Panc1 (cell line): ENCODE measurements around the gene FRY. TPM values are rescaled to one million over a fixed set of nuclear protein-coding genes. Genes with fewer than 3 reads are reported as not detected.

ENCODE experiments used
- ATAC-seq: fragments of 200-7000 bp; cut with Tn5 transposase; 2 replicates; pipeline ENCODE4 v1.9.1; 2020; ENCODE audit warnings: mild to moderate bottlenecking, moderate library complexity
- BruUV-seq: library from RNA; stranded (reverse); fragments of 400-500 nt; replicated peaks from 2 replicates; lab custom pipeline; 2021; lab: Mats Ljungman, UMichigan
- CTCF ChIA-PET: fragments of 300-600 bp; sonication (Branson Sonifier 250); formaldehyde crosslinking; loops from one replicate; lab custom pipeline; 2022; ENCODE audit warnings: antibody characterized with exemption; lab: Charles Lee
- POLR2A ChIA-PET: fragments of 300-600 bp; sonication (Branson Sonifier 250); formaldehyde crosslinking; loops from one replicate; lab custom pipeline; 2022; ENCODE audit warnings: antibody characterized with exemption; lab: Charles Lee
- DNase-seq: peaks from one replicate; pipeline ENCODE4 v3.0.0-alpha.2; 2010; ENCODE audit warnings: low read depth, low spot score
- H3K27ac ChIP-seq: 2 replicates; pipeline ENCODE4 v1.5.1; 2011; ENCODE audit warnings: mild to moderate bottlenecking, low read length, inconsistent platforms
- H3K27me3 ChIP-seq: fragments of 200-500 bp; sonication (Bioruptor generic); 2 replicates; pipeline ENCODE4 v1.6.0; 2014; ENCODE audit warnings: low read length, inconsistent platforms; ENCODE audit not compliant: control insufficient read depth, insufficient read depth
- H3K36me3 ChIP-seq: fragments of 200-500 bp; sonication (Bioruptor generic); 2 replicates; pipeline ENCODE4 v1.5.1; 2014; ENCODE audit warnings: inconsistent platforms, mild to moderate bottlenecking, low read length, moderate library complexity; ENCODE audit not compliant: control insufficient read depth, insufficient read depth
- H3K4me1 ChIP-seq: 2 replicates; pipeline ENCODE4 v1.5.1; 2011; ENCODE audit warnings: inconsistent platforms, mild to moderate bottlenecking, low read length, moderate library complexity; ENCODE audit not compliant: control insufficient read depth, insufficient read depth
- H3K4me3 ChIP-seq, 2 experiments: 2 replicates each; pipeline ENCODE4 v1.5.1; 2011 to 2012; ENCODE audit warnings: low read depth in 2 of 2, low read length in 2 of 2, mild to moderate bottlenecking in 2 of 2, inconsistent platforms in 1 of 2, moderate library complexity in 1 of 2
- H3K9me3 ChIP-seq: fragments of 200-500 bp; sonication (Bioruptor generic); 2 replicates; pipeline ENCODE4 v1.5.1; 2014; ENCODE audit warnings: low read depth, mild to moderate bottlenecking, inconsistent platforms, low read length, moderate library complexity; ENCODE audit not compliant: control insufficient read depth, insufficient read depth
- POLR2AphosphoS5 ChIP-seq: IDR thresholded peaks from 2 replicates; pipeline ENCODE4 v1.6.1; 2012; ENCODE audit warnings: mild to moderate bottlenecking, low read depth, low read length, moderate library complexity
- REST ChIP-seq, 2 experiments: IDR thresholded peaks; 2 replicates each; pipeline ENCODE4 v1.6.1; 2011 to 2012; ENCODE audit warnings: low read depth in 2 of 2, control low read depth in 1 of 2, low read length in 1 of 2, mild to moderate bottlenecking in 1 of 2, moderate library complexity in 1 of 2; ENCODE audit not compliant: insufficient read depth in 1 of 2
- SIN3A ChIP-seq: IDR thresholded peaks from 2 replicates; pipeline ENCODE4 v1.6.1; 2012; ENCODE audit warnings: low read depth, mild to moderate bottlenecking, low read length, moderate library complexity, borderline replicate concordance; ENCODE audit not compliant: insufficient read depth
- TCF7L2 ChIP-seq: IDR thresholded peaks from 2 replicates; pipeline ENCODE4 v1.6.1; 2011; ENCODE audit warnings: mild to moderate bottlenecking, low read depth, low read length, inconsistent platforms
- in situ Hi-C: cut with HindIII; loops from 2 replicates; pipeline ENCODE4 v1.10.0; 2016; ENCODE audit warnings: low sequenced_read_pairs, low pct_unique_long_range_greater_than_20kb
- intact Hi-C: fragments of 100-400 bp; cut with micrococcal nuclease; formaldehyde crosslinking; loops from one replicate; pipeline ENCODE4 v1.10.0; 2022; ENCODE audit not compliant: unreplicated experiment
- total RNA-seq: library from RNA; stranded (reverse); gene quantifications from one replicate; pipeline ENCODE4 v1.2.1, GENCODE V29; 2021; ENCODE audit not compliant: unreplicated experiment
- TF ChIP-seq, protein P1 (sequence below): fragments of 450-650 bp; IDR thresholded peaks from 2 replicates; pipeline ENCODE4 v1.5.1; 2017; ENCODE audit warnings: mild to moderate bottlenecking

FRY gene
- total RNA-seq, 1 experiment from 2014 or later = 0.18 TPM

DNA sequence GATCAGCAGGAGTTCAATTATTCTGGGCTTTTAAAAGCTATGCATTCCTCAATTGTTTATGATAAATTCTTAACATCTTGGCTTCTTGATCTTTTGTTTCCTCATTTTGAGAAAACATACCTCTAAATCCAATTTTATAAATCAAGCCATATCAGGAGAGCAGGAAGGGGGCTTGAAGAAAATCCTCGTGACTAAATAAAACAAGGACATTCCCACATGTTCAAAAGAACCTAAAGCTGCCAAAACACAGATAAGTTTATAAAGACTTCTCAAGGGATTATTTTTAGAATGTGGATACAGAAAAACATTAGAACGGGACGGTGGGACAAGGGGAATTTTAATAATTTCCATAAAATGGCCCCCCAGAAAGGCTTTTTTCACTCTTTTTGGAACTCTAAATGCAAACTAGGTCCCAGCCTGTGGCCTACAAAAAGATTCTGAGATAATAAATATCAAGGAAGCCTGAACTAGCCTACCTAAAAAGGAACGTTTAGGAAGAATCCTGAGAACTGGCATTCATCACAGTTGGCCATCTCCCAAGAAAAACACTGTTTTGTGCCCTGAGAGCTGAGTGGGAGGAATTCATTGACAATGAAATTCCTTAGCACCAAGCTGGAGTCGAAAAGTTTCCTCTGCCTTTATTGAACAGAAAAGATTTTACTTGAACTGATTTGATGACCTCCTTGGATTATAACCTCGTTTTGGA is 253.5 kb downstream of the FRY start:
- H3K4me3 ChIP-seq = no peak overlapping the region
- TF ChIP-seq REST (IDR thresholded peaks at IDR 0.05; ENCODE audit: insufficient read depth in 1 of 2, low read depth in 2 of 2, low read length in 1 of 2) = no peak
- TF ChIP-seq TCF7L2 = no peak
- no peak for TF ChIP-seq SIN3A
- TF ChIP-seq, protein P1, sequence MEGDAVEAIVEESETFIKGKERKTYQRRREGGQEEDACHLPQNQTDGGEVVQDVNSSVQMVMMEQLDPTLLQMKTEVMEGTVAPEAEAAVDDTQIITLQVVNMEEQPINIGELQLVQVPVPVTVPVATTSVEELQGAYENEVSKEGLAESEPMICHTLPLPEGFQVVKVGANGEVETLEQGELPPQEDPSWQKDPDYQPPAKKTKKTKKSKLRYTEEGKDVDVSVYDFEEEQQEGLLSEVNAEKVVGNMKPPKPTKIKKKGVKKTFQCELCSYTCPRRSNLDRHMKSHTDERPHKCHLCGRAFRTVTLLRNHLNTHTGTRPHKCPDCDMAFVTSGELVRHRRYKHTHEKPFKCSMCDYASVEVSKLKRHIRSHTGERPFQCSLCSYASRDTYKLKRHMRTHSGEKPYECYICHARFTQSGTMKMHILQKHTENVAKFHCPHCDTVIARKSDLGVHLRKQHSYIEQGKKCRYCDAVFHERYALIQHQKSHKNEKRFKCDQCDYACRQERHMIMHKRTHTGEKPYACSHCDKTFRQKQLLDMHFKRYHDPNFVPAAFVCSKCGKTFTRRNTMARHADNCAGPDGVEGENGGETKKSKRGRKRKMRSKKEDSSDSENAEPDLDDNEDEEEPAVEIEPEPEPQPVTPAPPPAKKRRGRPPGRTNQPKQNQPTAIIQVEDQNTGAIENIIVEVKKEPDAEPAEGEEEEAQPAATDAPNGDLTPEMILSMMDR = no peak
- TF ChIP-seq POLR2AphosphoS5 = no peak
- ATAC-seq = no peak
- CTCF ChIA-PET = no interaction called here
- no peak for DNase-seq
- BruUV-seq = no TSS peak
- no peaks in the 10 kb centered on the region for H3K27me3 ChIP-seq
- intact Hi-C loops (no loop called here), in situ Hi-C loops (no loop called here)
- no peak overlapping the region for H3K27ac ChIP-seq
- no peaks in the 10 kb centered on the region for H3K9me3 ChIP-seq
- no peaks in the 10 kb centered on the region for H3K36me3 ChIP-seq
- POLR2A ChIA-PET = no interaction called here
- peaks cover 11% of the 10 kb centered on the region; the same call in 1 of the 2 replicates for H3K4me1 ChIP-seq

GRCh38 chr13:32285633-32285965 is 254.0 kb downstream of the FRY start:
- TF ChIP-seq REST (IDR thresholded peaks at IDR 0.05; ENCODE audit: insufficient read depth in 1 of 2, low read depth in 2 of 2, low read length in 1 of 2) (no peak), TCF7L2 (no peak), POLR2AphosphoS5 (no peak), SIN3A (no peak)
- TF ChIP-seq, protein P1 = no peak
- no peaks in the 10 kb centered on the region for H3K36me3 ChIP-seq
- BruUV-seq = no TSS peak
- peaks cover 11% of the 10 kb centered on the region; the same call in 1 of the 2 replicates for H3K4me1 ChIP-seq
- in situ Hi-C loops = no loop called here
- no peak overlapping the region for H3K27ac ChIP-seq
- DNase-seq (no peak), ATAC-seq (no peak)
- ChIA-PET POLR2A (no interaction called here), CTCF (no interaction called here)
- H3K9me3 ChIP-seq = no peaks in the 10 kb centered on the region
- intact Hi-C loops = no loop called here
- H3K27me3 ChIP-seq = no peaks in the 10 kb centered on the region
- H3K4me3 ChIP-seq = no peak overlapping the region
